HG03060 (cell line): ENCODE results near the gene STYXL1.
"Not testable (repeated sequence)": the region's sequence is repeated elsewhere in the genome, so short reads cannot be mapped to it uniquely, and the experiment has no call there.

Experiments
- ATAC-seq: cut with Tn5 transposase; IDR thresholded peaks from one replicate; pipeline ENCODE4 v1.9.1; 2021; ENCODE audit warnings: low read depth, moderate number of reproducible peaks; ENCODE audit not compliant: unreplicated experiment

STYXL1 gene

DNA sequence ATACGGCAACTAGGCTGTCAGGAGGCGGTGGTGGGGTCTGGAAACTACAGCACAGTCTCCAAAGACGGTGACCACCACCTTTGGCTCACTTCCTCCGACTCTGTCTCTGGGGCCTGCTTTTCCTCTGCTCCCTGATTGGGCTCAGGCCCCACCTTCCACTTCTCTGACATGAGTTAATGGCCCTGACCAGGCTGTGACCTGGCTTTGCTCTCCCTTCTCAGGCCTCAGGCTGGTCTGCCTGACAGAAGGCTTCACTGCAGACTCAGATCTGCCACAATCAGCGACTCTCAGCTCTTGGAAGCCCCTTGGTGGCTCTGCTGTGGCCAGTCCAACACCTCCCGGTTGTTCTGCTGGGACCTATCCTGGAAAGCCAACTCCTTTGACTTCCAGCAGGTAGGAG, 7.7 kb downstream of the STYXL1 start:
- ATAC-seq = no peak

DNA sequence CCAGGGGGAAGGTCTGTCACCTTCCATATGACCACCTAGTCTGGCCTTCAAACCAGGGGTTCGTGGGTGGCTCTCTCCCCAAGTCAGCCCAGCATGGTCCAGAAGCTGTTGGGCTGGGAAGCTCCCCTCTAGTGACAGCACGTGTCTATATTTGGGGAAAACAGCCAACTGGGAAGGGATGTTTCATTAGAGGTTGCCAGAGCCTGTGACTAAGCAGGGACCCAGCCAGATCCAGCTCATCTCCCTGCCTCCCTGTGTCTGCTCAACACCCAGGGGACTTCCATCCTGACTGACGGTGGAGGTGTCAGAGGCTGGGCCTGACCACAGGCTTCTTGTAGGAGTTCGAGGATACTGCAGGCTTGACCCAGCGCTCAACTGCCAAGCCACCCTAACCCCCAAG, 10.5 kb downstream of the STYXL1 start:
- ATAC-seq = no peak

DNA sequence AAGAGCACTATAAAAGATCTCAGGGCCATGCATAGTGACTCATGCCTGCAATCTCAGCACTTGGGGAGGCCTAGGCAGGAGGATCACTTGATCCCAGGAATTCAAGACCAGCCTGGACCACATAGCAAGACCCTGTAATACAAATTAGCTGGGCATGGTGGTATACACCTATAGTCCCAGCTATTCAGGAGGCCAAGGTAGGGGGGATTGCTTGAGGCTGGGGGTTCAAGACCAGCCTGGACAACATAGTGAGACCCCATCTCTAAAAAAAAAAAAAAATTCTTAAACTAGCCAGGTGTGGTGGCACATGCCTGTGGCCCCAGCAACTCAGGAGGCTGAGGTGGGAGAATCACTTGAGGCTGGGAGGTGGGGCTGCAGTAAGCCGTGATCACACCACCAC, 15.8 kb downstream of the STYXL1 start:
- no peak for ATAC-seq

DNA sequence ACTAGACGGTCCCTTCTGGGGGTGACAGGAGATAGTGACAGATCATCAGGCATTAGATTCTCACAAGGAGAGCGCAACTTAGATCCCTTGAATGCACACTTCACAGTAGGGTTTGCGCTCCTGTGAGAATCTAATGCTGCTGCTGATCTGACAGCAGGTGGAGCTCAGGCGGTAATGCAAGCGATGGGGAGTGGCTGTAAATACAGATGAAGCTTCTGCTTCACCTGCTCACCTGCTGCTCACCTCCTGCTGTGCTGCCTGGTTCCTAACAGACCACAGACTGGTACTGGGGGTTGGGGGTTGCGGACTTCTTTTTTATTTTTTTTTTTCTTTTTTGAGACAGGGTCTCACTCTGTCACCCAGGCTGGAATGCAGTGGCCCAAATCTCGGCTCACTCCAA, 18.1 kb downstream of the STYXL1 start:
- not testable (repeated sequence) for ATAC-seq

DNA sequence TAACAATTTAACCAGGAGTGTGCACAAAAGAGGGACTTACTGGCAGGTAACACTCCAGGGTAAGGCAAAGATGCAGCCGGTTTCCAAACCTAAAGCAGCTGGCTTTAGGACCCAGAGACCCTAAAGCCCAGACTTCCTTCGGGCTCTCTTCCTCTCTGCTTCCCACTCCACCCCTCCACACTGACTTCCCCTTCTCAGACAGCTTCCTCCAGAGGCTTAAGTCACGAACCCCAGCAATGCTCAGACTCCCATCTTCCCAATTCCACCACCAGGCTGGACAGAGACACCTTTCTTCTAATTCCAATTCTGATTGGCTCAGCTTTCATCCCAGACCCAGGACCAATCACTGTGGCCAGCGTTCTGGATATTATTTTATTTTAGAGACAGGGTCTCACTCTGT, 24.8 kb downstream of the STYXL1 start:
- ATAC-seq = no peak

DNA sequence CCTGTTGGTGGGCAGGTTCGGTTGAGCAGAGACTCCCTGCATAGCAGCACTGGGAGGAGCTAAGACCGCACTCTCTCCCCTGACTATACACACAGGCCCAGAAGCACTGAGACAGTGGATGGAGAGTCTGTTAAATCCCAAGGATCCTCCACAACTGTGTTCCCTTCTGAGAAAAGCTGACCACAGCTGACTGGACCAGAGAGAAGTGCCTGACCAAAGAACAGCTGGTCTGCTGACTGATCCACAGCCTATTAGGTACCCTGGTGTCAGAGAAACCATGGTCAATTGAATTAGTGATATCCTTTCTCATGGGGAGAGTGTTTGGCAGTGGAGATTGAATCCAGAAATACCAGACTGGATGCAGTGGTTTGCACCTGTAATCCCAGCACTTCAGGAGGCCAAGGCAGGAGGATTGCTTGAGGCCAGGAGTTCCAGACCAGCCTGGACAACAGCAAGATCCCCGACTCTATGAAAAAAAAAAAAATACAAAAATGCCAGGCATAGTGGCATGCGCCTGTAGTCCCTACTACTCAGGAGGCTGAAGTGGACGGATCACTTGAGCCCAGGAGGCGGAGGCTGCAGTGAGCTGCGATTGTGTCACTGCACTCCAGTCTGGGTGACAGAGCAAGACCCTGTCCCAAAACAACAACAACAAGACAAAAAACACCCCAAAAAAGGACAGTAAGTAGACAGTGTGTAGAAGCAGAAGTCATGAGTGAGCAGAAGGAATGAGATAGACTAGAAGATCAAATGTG, 25.6 kb downstream of the STYXL1 start:
- no peak for ATAC-seq

DNA sequence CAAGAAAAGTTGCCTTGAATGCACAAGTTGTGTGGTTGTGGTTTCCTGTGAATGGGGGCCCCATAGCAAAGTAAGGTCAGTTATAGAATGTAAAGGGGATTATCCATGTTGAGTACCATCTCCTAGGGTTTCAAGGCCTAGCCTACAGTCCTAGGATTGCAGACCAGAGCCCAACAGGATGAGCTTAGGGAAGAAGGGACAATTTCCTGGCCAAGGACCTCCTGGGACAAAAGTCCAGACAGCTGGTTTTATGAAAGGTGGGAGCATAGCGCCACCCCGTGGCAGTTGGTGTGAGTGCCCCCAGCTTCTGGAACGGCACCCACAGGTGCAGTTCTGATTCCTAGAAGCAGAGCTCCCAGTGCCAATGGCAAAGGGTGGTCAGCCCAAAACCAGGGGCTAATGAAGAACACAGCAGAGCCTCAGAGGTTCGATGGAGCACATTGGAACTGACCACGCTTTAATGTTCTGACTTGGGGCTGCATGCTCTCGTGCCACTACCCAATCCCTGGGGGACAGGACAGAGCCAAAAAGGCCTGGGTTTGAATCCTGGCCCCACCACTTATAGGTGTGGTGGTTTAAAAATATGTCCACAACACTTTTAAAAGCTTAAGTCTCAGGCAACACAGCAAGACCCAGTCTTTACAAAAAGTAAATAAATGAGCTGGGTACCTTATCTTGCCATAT, 27.6 kb downstream of the STYXL1 start:
- ATAC-seq = no peak

DNA sequence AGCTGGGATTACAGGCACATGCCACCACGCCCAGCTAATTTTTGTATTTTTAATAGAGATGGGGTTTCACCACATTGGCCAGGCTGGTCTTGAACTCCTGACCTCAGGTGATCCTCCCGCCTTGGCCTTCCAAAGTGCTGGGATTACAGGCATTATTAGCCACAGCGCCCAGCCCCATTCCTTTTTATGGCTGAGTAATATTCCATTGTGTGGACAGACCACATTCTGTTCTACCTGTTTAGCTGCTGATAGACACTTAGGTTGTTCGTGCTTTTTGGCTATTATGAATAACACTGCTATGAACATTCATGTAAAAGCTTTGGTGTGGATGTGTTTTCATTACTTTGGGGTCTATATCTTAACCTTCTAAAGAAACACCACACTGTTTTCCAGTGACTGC, 29.3 kb downstream of the STYXL1 start:
- ATAC-seq = not testable (repeated sequence)

DNA sequence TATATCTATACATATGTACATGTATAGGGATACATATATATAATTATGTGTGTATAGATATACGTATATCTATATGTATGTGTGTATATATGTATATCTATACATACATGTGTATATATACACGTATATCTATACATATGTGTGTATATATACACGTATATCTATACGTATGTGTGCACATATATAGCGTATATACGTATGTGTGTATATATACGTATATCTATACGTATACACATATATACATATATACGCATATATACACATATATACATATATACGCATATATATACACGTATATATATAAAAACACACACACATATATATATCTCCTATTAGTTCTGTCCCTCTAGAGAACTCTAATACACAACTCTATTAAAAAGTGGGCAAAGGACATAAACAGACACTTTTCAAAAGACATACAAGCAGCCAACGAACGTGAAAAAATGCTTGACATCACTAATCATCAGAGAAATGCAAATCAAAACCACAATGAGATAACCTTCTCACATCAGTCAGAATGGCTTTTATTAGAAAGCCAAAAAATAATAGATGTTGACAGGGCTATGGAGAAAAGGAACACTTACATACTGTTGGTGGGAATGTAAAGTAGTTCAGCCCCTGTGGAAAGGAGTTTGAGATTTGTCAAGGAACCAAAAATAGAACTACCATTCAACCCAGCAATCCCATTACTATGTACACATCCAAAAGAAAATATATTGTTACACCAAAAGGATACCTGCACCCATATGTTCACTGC, 31.4 kb downstream of the STYXL1 start:
- no peak for ATAC-seq

DNA sequence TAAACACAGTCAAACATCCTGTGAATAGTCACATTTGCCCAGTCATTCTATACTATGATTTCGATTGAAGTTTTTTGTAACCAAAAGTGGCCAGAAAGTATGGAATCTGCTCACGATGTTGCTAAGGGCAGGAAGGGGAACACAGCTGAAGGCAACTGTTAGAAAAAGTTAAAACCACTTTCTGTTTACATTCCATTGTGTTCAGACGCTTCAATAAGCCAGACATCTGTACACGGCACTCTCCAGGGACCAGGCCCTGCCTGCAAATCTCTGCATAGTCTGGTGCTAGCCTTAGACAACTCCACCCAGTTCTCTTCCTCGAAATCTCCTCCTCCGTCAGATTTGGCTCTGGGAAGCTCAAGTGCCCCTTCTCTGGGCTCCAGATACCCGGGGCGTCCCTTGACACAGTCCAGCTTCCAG, 36.3 kb downstream of the STYXL1 start:
- ATAC-seq = no peak

DNA sequence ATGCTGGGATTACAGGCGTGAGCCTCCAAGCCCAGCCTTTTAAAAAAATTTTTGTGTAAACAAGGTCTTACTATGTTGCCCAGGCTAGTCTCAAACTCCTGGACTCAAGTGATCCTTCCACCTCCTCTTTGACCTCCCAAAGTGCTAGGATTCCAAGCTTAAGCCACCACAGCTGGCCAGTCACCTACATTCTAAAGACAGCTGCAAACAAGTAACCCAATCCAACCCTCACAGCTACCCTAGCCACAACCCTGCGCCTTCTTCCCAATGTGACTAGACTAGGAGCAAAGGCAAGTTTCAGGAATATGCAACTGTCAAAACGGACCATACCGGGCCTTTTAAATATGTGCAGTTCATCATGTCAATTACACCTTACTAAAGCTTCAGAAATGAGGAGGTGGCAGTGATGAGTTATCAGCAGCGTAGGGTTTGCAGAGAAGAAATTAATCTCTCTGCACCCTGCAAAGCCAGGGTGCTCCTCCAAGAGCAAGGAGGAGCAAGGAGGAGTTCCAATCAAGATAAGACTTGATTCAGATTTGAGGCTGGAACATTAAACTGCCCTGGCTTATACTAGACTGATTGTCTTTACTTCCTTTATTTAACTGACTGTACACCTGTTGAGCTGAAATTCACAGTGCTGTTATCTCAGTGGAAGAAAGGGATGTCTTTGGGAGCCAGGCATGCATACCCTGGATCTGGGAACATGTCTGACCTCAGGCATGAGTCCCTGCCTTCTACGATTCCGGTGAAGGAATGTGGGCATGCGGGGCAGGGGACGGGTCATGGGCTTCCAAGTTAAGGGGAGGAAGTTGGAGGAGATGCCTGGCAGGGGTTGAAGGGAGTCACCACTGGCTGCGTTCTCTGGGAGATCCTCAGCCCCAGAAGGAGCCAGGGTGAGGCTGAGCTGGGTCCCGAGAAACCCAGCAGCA, 37.9 kb downstream of the STYXL1 start:
- no peak for ATAC-seq

DNA sequence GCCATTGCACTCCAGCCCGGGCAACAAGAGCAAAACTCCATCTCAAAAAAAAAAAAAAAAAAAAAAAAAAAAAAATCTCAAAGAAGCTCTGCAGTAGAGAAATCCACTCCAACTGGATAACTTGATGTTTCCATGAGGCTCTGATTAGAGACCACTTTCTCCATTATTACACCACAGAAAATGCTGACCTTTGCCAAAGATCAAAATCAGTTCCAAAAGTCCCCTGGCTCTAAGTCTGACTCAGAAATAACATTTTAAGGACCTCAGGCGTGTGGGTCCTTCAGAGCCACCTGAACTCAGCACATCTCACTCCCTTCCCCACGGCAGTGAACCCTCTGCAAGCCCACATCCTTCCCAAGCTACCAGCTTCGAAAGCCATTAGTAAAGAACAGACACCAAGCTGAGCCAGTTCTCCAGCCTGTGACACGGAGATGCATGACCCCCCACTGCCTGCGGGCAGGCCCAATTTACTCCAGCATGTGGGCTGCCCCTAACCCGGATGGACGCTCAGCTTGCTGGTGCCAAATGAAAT, 39.6 kb downstream of the STYXL1 start:
- no peak for ATAC-seq

DNA sequence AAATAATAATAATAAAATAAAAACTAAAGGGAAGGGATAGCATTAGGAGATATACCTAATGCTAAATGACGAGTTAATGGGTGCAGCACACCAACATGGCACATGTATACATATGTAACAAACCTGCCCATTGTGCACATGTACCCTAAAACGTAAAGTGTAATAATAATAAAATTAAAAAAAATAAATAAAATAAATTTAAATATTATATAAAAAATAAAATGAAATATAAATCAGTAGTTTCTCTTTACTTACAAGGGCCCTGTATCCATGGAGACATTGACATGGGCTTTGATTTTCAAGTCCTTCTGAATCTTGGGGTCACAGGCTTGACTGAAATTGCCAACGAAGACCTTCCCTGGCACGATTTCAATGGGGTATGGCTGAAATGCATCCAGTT, 42.8 kb downstream of the STYXL1 start:
- ATAC-seq = not testable (repeated sequence)

DNA sequence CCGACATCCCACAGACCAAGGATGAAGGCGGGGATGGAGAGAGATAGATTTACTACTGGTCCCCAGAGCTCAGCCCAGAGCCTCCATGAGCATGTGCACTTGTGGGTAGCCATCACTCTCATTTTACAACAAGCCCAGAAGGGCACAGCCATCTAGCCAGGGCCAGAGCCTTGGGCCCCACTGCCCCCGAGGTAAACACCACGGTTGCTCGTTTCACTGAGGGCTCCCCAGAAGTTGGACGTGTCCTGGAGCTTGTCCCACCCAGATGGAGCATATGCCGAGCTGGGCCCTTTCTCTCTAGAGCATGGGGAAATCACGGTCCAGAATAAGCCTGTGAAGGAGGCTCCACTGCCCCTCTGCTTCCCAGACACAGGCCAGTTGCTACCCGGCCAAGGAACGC, 44.4 kb downstream of the STYXL1 start:
- no peak for ATAC-seq

DNA sequence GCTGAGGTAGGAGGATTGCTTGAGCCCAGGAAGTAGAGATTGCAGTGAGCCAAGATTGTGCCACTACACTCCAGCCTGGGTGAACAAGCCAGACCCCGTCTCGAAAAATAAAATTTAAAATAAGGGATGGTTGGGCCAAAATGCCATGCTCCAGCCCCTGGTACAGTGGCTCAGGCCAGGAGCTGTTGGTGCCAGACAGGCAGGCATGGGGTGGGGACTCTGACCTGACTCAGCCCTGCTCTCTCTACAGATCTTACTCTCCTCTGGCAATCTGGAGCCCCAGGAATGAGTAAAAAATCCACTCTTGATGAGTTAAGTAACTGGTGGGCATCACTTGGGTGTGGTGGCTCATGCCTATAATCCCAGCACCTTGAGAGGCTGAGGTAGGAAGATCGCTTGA, 45.0 kb downstream of the STYXL1 start:
- ATAC-seq = no peak

DNA sequence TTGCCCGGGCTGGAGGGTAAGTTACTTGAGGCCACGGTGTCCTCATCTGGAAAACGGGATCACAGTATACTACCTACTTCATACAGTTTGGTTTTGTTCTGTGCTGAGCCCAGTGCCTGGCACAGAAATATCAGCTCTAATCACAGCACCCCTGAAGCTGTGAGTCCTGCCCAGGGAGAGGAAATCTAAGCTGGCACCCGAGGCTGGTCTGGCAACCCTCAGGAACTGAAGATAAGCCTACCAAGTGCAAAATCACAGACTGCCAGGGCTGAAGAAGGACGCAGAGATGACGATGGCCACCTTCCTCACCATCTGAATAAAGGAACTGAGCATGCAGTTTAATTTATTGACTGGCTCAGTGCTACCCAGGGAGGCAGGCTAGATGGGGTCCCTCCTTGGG, 45.7 kb downstream of the STYXL1 start:
- ATAC-seq = no peak

DNA sequence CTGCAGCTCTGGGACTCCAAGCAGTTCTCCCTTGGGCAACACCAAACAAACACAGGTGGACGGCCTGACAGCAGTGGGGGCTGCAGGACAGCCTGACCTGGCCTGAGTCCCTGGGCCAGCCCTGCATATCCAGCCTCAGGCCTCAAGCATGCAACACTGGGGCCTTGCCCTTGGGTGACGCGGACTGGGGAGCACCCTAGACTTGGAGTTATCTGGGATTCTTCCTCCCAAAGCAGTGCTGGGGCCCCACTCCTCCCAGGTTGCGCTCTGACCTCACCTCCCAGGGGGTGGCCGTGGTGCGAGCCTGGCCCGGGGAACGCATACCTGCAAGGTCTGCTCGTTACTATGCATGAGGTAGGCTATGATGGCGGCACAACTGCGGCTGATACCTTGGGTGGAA, 47.2 kb downstream of the STYXL1 start:
- no peak for ATAC-seq

DNA sequence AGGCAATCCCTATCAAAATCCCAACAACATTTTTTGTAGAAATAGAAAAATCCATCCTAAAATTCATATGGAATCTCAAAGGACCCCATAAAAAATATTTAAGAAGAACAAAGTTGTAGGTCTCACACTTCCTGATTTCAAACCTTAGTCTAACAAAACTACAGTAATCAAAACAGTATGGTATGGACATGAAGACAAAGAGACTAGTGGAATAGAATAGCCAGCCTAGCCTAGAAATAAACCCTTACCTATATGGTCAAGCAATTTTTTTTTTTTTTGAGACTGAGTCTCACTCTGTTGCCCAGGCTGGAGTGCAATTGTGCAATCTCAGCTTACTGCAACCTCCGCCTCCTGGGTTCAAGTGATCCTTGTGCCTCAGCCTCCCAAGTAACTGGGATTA, 49.8 kb downstream of the STYXL1 start:
- no peak for ATAC-seq

DNA sequence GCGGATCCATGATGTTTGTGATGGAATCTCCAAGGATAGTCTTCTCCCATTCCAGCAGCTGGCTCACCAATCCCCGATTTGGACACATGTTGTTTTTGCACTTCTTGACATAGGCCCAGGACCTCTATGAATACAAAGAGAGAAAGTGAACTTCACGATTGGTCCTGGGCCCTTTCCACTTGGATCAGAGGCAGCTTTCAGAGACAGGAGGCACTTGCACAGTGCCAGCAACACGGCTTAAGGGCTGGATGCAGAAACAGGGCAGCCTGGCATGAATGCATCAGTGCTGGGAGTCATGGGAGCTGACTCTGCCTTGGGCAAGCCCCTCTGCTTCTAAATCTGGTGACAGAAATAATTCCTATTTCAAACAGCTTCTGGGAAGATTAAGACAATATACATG, 51.3 kb downstream of the STYXL1 start:
- ATAC-seq = no peak

DNA sequence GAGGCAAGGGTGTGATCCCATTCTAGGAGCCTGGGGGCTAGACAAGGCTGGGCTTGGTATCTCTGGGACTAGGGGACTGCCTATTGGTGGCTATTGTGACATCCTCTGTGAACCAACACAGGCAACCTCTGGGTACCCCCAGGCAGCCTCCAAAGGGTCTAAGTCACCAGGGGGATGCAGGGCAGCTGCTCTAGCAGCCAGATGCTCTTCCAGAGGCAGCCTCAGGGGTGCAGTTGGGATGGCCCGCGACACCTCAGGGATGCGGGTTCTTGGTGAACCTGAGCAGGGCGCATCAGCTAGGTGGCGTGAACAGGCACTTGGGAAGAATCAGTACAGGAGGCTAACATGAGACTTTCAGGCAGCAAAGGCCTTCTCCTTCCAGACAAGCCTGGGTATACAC, 51.8 kb downstream of the STYXL1 start:
- ATAC-seq = no peak
